Fibroblast of skin of abdomen (primary cell): ENCODE measurements around the gene ADARB2.

Experiments
- DNase-seq: peaks from one replicate; pipeline ENCODE4 v3.0.0-alpha.2; 2013

The ADARB2 gene

GRCh38 chr10:1138529-1138928 is 598.8 kb downstream of the ADARB2 start:
- DNase-seq = no peak

DNA sequence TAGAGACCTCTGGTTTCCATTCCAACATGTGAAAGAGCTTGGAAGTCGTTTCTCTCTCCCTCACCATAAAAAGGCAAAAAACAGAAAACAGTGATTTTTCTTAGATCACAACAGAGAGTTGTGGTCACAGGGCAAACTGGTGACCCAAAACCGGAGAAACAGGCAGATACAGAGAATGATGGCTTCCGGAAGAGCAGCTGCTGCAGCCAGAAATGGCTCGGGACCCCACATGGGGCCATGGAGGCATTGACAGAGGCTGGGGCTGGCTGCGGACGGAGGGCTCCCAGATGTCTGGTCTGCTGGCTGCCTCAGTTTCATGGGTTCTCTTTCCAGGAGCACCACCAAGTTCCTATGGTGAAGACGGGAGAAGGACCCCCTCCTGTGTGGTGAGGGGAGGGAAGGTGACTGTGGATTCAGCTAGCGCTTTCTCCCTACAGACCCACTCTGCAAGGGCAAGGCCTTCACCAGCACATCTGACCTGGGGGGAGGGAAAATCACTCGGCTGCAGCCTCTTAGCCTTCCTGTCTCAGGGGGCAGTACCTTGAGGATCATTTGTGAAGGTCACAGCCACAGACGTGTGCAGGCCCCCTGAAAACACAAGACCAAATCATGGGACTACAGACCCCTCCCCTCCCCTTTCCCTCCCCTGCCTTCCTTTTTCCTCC is 599.7 kb downstream of the ADARB2 start:
- no peak for DNase-seq

DNA sequence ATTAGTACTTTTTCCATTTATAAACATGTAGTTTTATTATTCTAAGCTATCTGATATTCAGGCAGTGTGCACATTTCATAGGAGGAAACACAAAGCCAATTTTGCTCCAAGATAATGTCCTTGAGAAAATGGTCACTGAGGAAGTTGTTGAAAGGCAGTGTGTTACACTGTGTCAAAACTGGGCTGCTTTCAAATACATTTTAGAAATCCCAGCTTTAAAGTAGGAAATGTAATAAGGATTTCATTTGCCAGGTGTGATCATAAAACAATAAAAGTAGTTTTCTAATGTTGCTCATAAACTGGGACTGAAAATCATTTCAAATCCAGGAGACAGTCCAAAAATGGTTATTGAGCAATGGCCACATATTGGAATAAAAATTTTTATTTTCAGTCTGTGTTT is 601.1 kb downstream of the ADARB2 start:
- no peak for DNase-seq

GRCh38 chr10:1134156-1134555 is 603.2 kb downstream of the ADARB2 start:
- DNase-seq = no peak

DNA sequence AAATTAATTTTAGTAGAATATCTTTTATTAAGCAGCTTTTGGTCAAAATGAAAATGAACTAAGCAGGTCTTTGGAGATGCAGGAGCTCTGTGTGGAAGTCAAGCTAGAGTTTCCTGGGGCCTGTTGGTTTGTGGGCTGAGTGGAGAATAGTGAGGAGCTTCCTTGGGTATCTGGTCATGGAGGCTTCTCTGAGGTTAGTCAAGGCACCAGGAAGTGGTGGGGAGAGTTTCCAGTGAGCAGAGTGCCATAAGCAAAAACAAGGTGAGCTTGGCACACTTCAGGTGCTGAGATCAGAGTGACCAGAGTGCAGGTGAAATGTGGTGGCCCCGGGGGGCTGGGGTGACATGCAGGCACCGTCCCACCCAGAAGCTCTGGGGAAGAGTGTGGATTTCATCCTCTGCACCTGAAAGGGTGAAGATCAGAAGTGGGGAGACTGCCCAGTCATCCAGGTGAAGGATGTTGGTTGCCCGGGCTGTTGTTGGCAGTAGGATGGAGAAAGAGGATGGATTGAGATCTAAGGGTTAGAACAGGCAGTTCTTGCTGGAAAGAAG is 603.8 kb downstream of the ADARB2 start:
- DNase-seq = no peak

- no peak for DNase-seq
These were observed 604.7 kb downstream of the ADARB2 start for GRCh38 chr10:1132584-1132983.

DNA sequence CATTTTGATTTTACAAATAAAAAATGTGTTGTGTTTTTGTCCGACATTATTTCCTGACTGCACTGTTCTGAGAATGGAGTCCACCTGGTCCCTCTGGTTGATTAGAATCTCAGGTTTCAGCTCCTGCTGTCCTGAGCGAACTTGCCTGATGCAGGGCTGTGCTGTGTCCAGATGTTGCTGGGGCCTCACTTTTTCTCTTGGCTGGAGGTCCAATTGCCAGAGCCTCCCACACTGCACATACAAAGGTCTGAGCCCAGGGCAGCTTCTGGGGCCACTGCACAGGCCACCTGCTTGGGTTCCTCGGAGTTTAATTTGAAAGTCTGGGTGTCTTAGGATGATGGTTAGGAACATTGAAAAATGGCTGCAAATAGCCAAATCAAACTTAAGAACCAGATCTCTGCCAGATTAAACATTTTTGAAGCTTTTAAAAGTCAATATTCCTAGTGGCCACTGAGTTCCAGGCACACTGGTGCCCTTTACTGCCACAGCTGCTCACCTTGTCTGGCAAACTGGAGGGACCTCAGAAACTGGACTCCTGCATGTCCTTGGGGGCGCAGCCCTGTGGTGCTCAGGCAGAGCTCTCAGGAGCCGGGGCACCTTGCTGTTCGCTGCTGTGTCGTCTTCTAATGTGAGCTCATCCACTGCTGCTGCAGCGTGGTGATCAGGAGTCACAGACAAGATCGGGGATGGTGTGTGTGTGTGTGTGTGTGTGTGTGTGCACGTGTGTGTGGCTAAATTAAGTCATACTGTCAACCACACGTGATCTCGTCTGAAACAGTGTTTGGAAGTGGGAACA is 606.1 kb downstream of the ADARB2 start:
- DNase-seq = no peak

DNA sequence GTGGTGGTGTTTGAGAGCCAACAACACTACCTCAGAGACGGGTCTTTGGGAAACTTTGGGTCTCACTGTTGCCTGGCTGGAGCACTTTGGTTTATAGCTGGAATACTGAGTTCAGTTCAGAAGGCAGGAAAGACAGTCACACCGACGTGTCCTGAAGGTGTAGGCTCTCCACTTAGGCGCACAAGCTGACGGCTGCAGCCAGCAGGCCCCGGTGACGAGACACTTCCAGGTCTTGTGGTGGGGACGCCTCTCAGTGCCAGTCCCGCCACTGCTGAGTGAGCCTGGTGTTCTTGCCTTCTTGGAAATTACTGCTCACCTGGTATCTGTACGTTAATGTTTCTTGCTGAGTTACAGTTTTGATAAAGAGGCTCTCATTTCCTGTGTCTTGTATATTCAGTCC is 607.1 kb downstream of the ADARB2 start:
- no peak for DNase-seq

DNA sequence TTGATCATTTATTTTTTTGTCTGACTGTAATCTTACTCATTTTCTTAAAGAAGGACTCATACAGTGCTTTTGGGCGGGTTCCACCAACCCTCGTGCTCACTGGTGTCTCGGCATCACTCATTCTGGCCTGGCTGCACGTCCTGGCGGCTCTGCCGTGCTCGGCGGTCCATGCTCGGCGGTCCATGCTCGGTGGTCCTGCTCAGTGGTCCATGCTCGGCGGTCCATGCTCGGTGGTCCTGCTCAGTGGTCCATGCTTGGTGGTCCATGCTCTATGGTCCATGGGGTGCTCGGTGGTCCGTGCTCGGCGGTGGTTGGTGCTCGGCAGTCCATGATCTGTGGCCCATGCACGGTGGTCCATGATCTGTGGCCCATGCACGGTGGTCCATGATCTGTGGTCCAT is 608.7 kb downstream of the ADARB2 start:
- no peak for DNase-seq

DNA sequence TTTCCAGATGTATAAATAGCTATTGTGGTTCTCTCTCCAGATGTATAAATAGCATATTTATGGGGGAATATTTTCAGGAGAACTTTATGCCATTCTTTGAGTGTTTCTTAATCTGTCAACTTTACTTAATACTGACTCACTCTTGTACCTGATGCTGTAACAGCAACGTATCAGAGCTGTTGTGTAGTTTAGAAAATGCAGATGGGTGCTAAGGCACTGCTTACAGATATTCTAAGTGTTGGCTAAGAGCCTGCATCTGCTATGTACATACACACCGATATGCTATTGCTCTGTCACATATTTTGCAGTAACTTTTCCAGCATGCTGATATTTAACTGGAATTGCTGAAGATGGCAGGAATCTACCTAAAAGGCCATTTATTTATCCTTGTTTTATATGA is 609.2 kb downstream of the ADARB2 start:
- no peak for DNase-seq

DNA sequence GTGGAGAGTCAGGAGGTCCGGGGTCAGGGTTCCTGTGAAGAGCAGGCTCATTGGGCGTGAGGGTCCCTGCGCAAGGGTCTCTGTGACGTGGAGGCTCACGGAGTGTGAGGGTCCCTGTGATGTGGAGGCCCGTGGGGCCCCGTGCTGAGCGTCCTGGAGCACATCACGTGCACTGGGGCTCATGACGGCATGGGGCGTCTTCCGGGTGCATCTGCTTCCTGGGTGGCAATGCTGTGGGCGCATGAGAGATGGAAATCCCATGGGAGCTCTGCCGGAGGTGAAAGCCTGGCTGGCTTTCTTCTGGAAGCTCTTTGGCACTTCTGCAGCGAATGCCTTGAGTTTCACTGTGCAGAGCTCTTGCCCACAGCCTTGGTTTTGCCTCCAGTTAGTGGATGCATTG is 609.7 kb downstream of the ADARB2 start:
- DNase-seq = no peak
